Endothelial cell of umbilical vein (primary cell): ENCODE measurements around the gene STPG3. TPM values are rescaled to one million over a fixed set of nuclear protein-coding genes. Genes with fewer than 3 reads are reported as not detected.

Source experiments
- BruUV-seq: library from RNA; stranded (reverse); fragments of 400-500 nt; replicated peaks from 2 replicates; lab custom pipeline; 2021; lab: Mats Ljungman, UMichigan
- CTCF ChIA-PET: fragments of 300-600, 350-600 bp; sonication (Branson Sonifier 250); formaldehyde crosslinking; loops from one replicate; lab custom pipeline; 2021; ENCODE audit warnings: antibody characterized with exemption, inconsistent platforms; lab: Charles Lee
- POLR2A ChIA-PET: fragments of 300-600, 350-600 bp; sonication (Branson Sonifier 250); formaldehyde crosslinking; loops from one replicate; lab custom pipeline; 2021; ENCODE audit warnings: antibody characterized with exemption, inconsistent platforms; lab: Charles Lee
- DNase-seq: peaks from one replicate; pipeline ENCODE4 v3.0.0-alpha.2; 2011; ENCODE audit warnings: low read depth, low spot score
- FAIRE-seq: peaks from 2 replicates; lab custom pipeline; 2011; peaks lifted over from hg19 to GRCh38; lab: Jason Lieb, UNC
- H2AFZ ChIP-seq: 2 replicates; pipeline ENCODE4 v1.6.0; 2012; ENCODE audit warnings: low read depth, low read length, control low read depth, inconsistent platforms
- H3K27ac ChIP-seq: 2 replicates; pipeline ENCODE4 v1.5.1; 2011; ENCODE audit warnings: low read depth, mild to moderate bottlenecking, control low read depth, low read length, moderate library complexity; ENCODE audit not compliant: insufficient read depth
- H3K27me3 ChIP-seq, 2 experiments: 2 replicates each; pipeline versions ENCODE4 v1.6.0 to v1.6.1; 2011; ENCODE audit warnings: low read length in 2 of 2, mixed read lengths in 1 of 2; ENCODE audit not compliant: control insufficient read depth in 2 of 2, insufficient read depth in 2 of 2
- H3K36me3 ChIP-seq, 2 experiments: 2 replicates in 1 of 2; 3 replicates in 1 of 2; pipeline ENCODE4 v1.5.1; 2011; ENCODE audit warnings: low read length in 2 of 2, mild to moderate bottlenecking in 1 of 2, moderate library complexity in 1 of 2; ENCODE audit not compliant: control insufficient read depth in 2 of 2, insufficient read depth in 2 of 2; ENCODE audit errors: extremely low read depth in 1 of 2
- H3K4me1 ChIP-seq: 3 replicates; pipeline ENCODE4 v1.5.1; 2011; ENCODE audit warnings: mild to moderate bottlenecking, low read length; ENCODE audit not compliant: control insufficient read depth, insufficient read depth; ENCODE audit errors: extremely low read depth
- H3K4me2 ChIP-seq: 2 replicates; pipeline ENCODE4 v1.6.1; 2011; ENCODE audit warnings: low read length, control low read depth, mixed read lengths; ENCODE audit not compliant: insufficient read depth
- H3K4me3 ChIP-seq, 3 experiments: fragments of 200-600 bp in 1 of 3; sonication (generic), shearing (Covaris generic) in 1 of 3; replicated peaks in 1 of 3; 2 replicates each; pipeline ENCODE4 v1.5.1; 2011 to 2016; ENCODE audit warnings: control low read depth in 3 of 3, low read length in 3 of 3, mild to moderate bottlenecking in 2 of 3, inconsistent platforms in 1 of 3, low read depth in 1 of 3, moderate library complexity in 1 of 3; ENCODE audit not compliant: insufficient read depth in 1 of 3
- H3K79me2 ChIP-seq: 2 replicates; pipeline ENCODE4 v1.6.0; 2012; ENCODE audit warnings: low read length, inconsistent platforms; ENCODE audit not compliant: control insufficient read depth, insufficient read depth
- H3K9ac ChIP-seq: replicated peaks from 2 replicates; pipeline ENCODE3; 2011; ENCODE audit warnings: low read length, control low read depth; ENCODE audit not compliant: insufficient read depth; ENCODE audit errors: extremely low read depth
- H3K9me1 ChIP-seq: replicated peaks from 3 replicates; pipeline ENCODE4 v1.6.0; 2011; ENCODE audit warnings: mild to moderate bottlenecking, low read length; ENCODE audit not compliant: control insufficient read depth, insufficient read depth; ENCODE audit errors: extremely low read depth
- H3K9me3 ChIP-seq: replicated peaks from 2 replicates; pipeline ENCODE4 v1.5.1; 2012; ENCODE audit warnings: low read length, inconsistent platforms; ENCODE audit not compliant: control insufficient read depth, insufficient read depth
- H4K20me1 ChIP-seq: replicated peaks from 2 replicates; pipeline ENCODE3; 2011; ENCODE audit warnings: mild to moderate bottlenecking, low read length; ENCODE audit not compliant: control insufficient read depth, insufficient read depth; ENCODE audit errors: extremely low read depth
- EZH2 ChIP-seq: IDR thresholded peaks from 2 replicates; pipeline ENCODE4 v1.6.1; 2012; ENCODE audit warnings: borderline replicate concordance, low read depth, mild to moderate bottlenecking, moderate library complexity, low read length, inconsistent platforms; ENCODE audit not compliant: severe bottlenecking
- FOS ChIP-seq: IDR thresholded peaks from 2 replicates; pipeline ENCODE4 v1.6.1; 2011; ENCODE audit warnings: mild to moderate bottlenecking, low read length, moderate library complexity, borderline replicate concordance; ENCODE audit not compliant: insufficient read depth
- GATA2 ChIP-seq: IDR thresholded peaks from 2 replicates; pipeline ENCODE4 v1.7.0; 2011; ENCODE audit warnings: low read depth, mild to moderate bottlenecking, moderate library complexity, mixed read lengths, low read length; ENCODE audit not compliant: insufficient read length, insufficient read depth
- JUN ChIP-seq: IDR thresholded peaks from 2 replicates; pipeline ENCODE4 v1.6.1; 2011; ENCODE audit warnings: borderline replicate concordance, low read depth; ENCODE audit not compliant: insufficient read length, insufficient read depth
- MYC ChIP-seq: IDR thresholded peaks from one replicate; pipeline ENCODE4 v1.6.1; 2011; ENCODE audit warnings: mild to moderate bottlenecking, low read depth, low read length
- POLR2A ChIP-seq: IDR thresholded peaks from 2 replicates; pipeline ENCODE4 v1.6.1; 2012; ENCODE audit warnings: low read depth, mild to moderate bottlenecking, control low read depth, low read length
- POLR2AphosphoS5 ChIP-seq: IDR thresholded peaks from 2 replicates; pipeline ENCODE4 v1.6.1; 2012; ENCODE audit warnings: low read depth, mild to moderate bottlenecking, control low read depth, low read length, moderate library complexity; ENCODE audit not compliant: insufficient read depth
- dilution Hi-C: fragments of 300-500 bp; cut with MboI; formaldehyde crosslinking; loops from one replicate; pipeline ENCODE4 v1.15.0; 2019; ENCODE audit warnings: low sequenced_read_pairs; ENCODE audit not compliant: extremely low pct_ligation_motif_present
- intact Hi-C: fragments of 100-400 bp; cut with micrococcal nuclease; formaldehyde crosslinking; loops from one replicate; pipeline ENCODE4 v1.10.0; 2022
- polyA plus RNA-seq, 4 experiments: library from polyadenylated mRNA; depleted of rRNA in 3 of 4; stranded (reverse) in 3 of 4; unstranded in 1 of 4; fragments of >200 nt; gene quantifications; 2 replicates each; pipeline versions ENCODE4 v1.2.1 to v1.2.3, GENCODE V29; 2011 to 2012; ENCODE audit warnings: missing spikeins in 1 of 4
- total RNA-seq: library from RNA; stranded (reverse); gene quantifications from 2 replicates; pipeline ENCODE4 v1.2.3, GENCODE V29; 2021
- TF ChIP-seq, protein P1 (sequence below): IDR thresholded peaks from 2 replicates; pipeline ENCODE4 v1.6.1; 2011; ENCODE audit not compliant: insufficient read depth, insufficient read length
- TF ChIP-seq, protein P2 (sequence below), 2 donors: IDR thresholded peaks; 1 replicate in 1 of 2; 2 replicates in 1 of 2; pipeline ENCODE4 v1.5.1; 2011; ENCODE audit warnings: low read length in 2 of 2, mild to moderate bottlenecking in 2 of 2, moderate library complexity in 2 of 2, control low read depth in 1 of 2, inconsistent platforms in 1 of 2, low read depth in 1 of 2; ENCODE audit not compliant: insufficient read depth in 1 of 2; ENCODE audit errors: extremely low read depth in 1 of 2

Gene STPG3
- total and polyA plus RNA-seq, 2 donors (not counting 3 experiments of a cell fraction or from before 2014, with no cell fraction given) = not detected

DNA sequence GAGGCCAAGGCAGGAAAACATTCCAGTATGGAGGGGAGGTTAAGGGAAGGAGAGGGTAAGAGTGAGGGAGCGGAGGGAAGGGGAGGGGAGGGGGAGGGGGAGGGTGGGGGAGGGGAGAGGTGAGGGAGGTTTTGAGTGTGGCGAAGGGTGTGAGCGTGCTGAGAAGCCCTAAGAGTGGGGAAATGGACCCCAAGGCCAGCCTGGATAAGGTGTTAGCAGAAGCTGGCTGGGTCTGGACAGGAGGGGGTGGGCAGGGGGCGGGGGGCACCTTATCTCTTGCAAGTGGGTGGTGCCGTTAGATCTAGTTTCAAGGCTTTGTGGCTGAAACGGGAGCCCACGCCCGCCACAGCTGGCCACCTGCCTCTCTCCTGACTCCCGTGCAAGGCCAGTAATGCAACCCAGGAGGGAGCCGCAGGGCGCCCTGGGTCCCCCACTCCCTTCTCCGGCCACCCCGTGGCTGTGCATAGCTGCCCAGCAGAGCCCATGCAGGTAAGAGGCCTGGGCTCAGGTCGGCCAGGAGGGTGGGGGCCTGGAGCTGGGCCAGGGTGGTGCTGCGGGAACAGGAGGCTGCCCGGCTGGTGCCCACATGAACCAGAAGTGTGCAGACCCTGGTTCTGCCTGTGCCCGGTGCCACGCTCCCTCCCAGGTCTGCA, 23.1 kb upstream of the STPG3 start:
- POLR2A ChIA-PET = interaction anchor here (0.6 to 2.6 kb wide), 2 partner anchors 13 kb away, joined by 4 to 6 read pairs; partner anchors contain the start of gene TUBB4B
- no peak for DNase-seq
- no peaks in the 10 kb centered on the region for H3K36me3 ChIP-seq
- H3K27ac ChIP-seq = no peak overlapping the region
- H3K9me1 ChIP-seq = no peaks in the 10 kb centered on the region
- CTCF ChIA-PET = interaction anchor here (0.7 to 6.3 kb wide), 28 partner anchors 9 to 380 kb away, joined by 3 to 63 read pairs (median 5); partner anchors contain the start of genes ANAPC2, DPP7, NPDC1 and SSNA1
- H2AFZ ChIP-seq = no peak overlapping the region
- H4K20me1 ChIP-seq = no peaks in the 10 kb centered on the region
- dilution Hi-C loops (no loop called here), intact Hi-C loops (loop anchor here (1.0 to 2.0 kb wide), 3 partner anchors 51 to 182 kb away; partner anchors contain the start of gene NPDC1)
- TF ChIP-seq GATA2 = no peak
- no peak for TF ChIP-seq EZH2
- TF ChIP-seq POLR2A = no peak
- TF ChIP-seq, protein P1, sequence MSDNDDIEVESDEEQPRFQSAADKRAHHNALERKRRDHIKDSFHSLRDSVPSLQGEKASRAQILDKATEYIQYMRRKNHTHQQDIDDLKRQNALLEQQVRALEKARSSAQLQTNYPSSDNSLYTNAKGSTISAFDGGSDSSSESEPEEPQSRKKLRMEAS = no peak
- no peak for TF ChIP-seq FOS
- TF ChIP-seq JUN = no peak
- TF ChIP-seq MYC = no peak
- TF ChIP-seq, protein P2, sequence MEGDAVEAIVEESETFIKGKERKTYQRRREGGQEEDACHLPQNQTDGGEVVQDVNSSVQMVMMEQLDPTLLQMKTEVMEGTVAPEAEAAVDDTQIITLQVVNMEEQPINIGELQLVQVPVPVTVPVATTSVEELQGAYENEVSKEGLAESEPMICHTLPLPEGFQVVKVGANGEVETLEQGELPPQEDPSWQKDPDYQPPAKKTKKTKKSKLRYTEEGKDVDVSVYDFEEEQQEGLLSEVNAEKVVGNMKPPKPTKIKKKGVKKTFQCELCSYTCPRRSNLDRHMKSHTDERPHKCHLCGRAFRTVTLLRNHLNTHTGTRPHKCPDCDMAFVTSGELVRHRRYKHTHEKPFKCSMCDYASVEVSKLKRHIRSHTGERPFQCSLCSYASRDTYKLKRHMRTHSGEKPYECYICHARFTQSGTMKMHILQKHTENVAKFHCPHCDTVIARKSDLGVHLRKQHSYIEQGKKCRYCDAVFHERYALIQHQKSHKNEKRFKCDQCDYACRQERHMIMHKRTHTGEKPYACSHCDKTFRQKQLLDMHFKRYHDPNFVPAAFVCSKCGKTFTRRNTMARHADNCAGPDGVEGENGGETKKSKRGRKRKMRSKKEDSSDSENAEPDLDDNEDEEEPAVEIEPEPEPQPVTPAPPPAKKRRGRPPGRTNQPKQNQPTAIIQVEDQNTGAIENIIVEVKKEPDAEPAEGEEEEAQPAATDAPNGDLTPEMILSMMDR (IDR thresholded peaks at IDR 0.05; ENCODE audit: extremely low read depth in 1 of 2, insufficient read depth in 1 of 2, low read depth in 1 of 2, low read length in 2 of 2) = no peak
- TF ChIP-seq POLR2AphosphoS5 = no peak
- FAIRE-seq = no peak
- no peaks in the 10 kb centered on the region for H3K9me3 ChIP-seq
- H3K4me1 ChIP-seq = peaks cover 7% of the 10 kb centered on the region
- H3K79me2 ChIP-seq = no peaks in the 10 kb centered on the region
- no peak overlapping the region for H3K9ac ChIP-seq
- no peak overlapping the region for H3K4me3 ChIP-seq
- no peak overlapping the region for H3K4me2 ChIP-seq
- no TSS peak for BruUV-seq
- H3K27me3 ChIP-seq = no peaks in the 10 kb centered on the region
